Caki2 (cell line): ENCODE results near the gene SLC25A3. TPM values are rescaled to one million over a fixed set of nuclear protein-coding genes. Genes with fewer than 3 reads are reported as not detected.
A peak's percentile ranks its signal among the peaks of the same experiment; 100 is the strongest.
"Not testable (repeated sequence)": the region's sequence is repeated elsewhere in the genome, so short reads cannot be mapped to it uniquely, and the experiment has no call there.

Source experiments
- DNase-seq: peaks from one replicate; pipeline ENCODE4 v3.0.0-alpha.2; 2015; ENCODE audit warnings: low read depth
- in situ Hi-C: cut with HindIII; loops from 2 replicates; pipeline ENCODE4 v1.10.0; 2016; ENCODE audit warnings: low sequenced_read_pairs, low pct_unique_long_range_greater_than_20kb, mixed read lengths
- total RNA-seq: library from RNA; depleted of rRNA; stranded (reverse); fragments of >200 nt; shearing (Covaris generic); gene quantifications from 2 replicates; pipeline ENCODE4 v1.2.3, GENCODE V29; 2014; ENCODE audit warnings: low replicate concordance; rRNA removed

The SLC25A3 gene
- 684 and 707 TPM in 2 replicates for total RNA-seq

DNA sequence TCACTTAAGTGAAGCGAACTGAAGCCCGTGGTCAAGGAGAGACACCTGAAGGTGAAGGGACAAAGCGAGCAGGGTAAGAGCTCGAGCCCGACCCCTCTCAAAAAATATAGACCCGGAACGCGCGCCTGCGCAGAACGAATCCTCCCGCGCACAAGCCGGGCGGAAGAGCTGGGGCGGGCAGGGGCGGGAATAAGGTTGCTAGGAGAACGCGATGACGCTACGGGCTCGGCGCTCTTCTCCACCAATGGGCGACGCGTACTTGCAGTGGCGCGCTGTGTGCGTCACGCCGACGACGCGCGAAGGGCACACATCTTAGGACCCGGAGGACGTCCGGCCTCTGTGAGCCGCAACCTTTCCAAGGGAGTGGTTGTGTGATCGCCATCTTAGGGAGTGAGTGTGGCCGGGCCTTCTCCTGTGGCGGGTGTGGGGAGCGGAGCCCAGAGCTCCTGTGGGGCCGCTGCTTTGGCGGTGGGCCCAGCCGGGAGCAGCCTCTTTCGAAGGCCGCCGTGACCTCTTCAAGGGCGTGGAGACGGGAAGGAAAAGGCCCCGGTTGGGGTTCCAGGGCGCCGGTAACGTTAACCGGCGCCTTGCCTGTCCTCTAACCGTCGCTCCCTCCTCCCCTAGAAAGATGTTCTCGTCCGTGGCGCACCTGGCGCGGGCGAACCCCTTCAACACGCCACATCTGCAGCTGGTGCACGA is at the start of gene SLC25A3:
TSS of gene SLC25A3 (plus strand) at position 336 of the 699 bp plus-strand sequence. CDS start at position 629, 293 bp downstream.
- in situ Hi-C loops, result no loop called here
- DNase-seq, result peak; percentile 89

DNA sequence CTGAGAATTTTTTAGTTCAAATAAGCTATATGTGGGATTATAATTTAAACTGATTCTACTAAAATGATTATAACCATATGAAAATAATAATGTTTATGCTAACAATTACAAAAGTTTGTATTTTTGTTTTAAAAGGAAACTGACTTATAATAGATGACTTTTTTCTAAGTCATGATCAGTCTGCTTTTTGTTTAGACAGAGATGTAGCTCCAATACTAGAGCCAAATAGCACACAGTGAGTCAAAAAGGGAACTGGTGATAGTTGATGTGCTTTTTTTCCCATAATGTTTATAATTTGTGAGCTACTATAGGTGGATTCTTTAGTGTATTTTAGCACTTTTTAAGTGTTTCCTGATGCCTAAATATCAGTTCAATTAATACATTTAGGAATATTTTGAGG is 49.8 kb upstream of the SLC25A3 start:
- in situ Hi-C loops, result no loop called here
- no peak for DNase-seq

DNA sequence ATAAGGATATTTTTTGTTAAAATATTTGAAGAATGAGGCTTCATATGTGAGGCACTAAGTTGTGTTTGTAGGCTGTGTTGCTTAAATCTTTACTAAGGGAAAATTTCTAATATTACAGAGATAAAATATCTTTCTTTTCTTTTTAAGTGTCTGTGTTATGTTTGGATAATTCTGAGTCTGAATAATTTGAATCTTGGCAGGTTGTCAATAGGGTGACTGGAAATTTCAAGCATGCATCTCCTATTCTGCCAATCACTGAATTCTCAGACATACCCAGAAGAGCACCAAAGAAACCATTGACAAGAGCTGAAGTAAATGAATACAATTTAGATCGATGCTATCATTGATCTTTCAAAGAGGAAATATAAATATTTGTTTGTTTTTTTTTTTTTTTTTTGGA is 48.7 kb upstream of the SLC25A3 start:
- in situ Hi-C loops, result no loop called here
- DNase-seq, result no peak

DNA sequence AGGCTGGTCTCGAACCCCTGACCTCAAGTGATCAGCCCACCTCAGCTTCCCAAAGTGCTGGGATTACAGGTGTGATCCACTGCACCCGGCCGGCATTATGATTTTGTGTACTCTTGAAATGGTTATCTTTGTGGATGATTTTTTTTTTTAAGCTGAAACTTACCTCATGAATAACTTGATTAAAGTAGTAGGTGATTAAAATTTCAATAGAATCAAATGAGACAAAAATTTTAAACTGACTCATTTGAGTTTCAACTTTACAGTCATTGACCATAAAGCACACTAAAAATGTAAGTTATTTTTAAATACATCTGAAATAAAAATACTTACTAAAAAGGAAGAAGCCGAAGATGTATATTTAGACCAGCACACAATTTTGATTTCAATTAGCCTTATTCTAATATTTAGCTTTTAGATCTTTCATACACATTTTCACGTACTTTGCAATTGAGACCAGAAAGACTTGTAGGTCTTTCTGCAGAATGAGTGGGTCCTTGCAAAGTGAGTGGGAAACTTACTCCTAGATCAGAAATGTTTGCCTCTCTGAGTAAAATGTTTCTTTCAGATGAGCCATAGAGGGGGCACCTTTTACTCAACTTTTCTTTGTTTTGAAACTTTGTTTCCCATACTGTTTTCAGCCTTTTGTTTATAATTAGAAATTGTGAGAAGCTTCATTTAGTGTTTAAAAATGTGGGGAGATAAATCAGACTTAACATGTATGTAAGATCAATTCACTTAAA is 43.9 kb upstream of the SLC25A3 start:
- in situ Hi-C loops, result no loop called here
- no peak for DNase-seq

DNA sequence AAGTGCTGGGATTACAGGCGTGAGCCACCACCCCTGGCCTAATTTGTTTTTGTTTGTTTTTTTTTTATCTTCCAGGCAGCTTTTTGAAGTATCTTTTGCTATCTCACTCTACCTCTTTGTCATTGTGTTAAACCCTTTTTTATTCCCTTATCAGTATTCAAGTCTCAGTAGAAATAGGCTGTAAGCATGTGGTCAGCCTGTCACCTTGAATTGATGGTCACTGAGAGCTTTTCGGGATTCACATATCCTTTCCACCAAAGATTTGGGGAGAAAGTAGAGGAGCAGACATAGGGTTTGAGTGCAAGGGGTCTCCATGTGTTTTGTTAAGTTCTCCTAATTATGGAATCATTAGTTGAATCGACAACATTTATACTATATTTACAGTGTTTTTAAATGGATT is 41.7 kb upstream of the SLC25A3 start:
- in situ Hi-C loops, result no loop called here

DNA sequence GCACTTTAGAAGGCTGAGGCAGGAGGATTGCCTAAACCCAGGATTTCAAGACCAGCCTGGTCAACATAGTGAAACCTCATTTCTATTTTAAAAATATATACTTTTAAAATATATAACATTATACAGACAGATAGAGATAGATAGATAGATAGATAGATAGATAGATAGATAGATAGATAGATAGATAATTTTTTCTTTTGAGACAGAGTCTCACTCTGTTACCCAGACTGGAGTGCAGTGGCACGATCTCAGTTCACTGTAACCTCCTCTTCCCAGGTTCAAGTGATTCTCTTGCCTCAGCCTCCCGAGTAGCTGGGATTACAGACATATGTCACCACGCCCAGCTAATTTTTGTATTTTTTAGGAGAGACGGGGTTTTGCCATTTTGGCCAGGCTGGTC is 35.4 kb upstream of the SLC25A3 start:
- DNase-seq, in situ Hi-C loops: not testable (repeated sequence)

More for the DNA sequence above, 41.7 kb upstream of the SLC25A3 start:
- DNase-seq, result no peak

DNA sequence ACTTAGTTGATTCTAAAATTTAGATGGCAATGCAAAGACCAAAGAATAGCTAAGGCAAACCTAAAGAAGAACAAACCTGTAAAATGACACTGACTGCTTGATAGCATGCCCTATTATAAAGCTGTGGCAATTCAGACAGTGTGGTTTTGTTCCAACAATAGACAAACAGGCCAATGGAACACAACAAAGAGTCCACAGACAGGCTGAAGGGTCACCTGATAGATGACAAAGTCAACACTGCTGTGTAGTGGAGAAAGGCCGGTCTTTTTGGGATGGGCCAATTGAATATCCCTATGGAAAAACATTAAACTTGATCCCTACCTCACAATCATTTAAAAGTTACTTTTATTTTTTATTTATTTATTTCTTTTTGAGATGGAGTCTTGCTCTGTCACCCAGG is 33.8 kb upstream of the SLC25A3 start:
- in situ Hi-C loops, result no loop called here
- no peak for DNase-seq

DNA sequence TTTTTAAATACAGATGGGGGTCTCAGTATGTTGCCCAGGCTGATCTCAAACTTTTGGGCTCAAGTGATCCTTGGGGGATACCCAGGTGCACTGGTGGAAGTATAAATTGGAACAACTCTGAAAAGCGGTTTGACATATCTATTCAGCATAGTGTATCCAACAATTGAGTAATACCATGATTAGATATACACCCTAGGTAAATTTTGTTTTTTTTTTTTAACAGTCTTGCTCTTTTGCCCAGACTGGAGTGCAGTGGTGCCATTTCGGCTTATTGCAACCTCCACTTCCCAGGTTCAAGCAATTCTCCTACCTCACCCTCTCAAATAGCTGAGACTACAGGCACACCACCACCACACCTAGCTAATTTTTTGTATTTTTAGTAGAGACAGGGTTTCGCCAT is 31.6 kb upstream of the SLC25A3 start:
- in situ Hi-C loops, result no loop called here
- DNase-seq, result no peak

DNA sequence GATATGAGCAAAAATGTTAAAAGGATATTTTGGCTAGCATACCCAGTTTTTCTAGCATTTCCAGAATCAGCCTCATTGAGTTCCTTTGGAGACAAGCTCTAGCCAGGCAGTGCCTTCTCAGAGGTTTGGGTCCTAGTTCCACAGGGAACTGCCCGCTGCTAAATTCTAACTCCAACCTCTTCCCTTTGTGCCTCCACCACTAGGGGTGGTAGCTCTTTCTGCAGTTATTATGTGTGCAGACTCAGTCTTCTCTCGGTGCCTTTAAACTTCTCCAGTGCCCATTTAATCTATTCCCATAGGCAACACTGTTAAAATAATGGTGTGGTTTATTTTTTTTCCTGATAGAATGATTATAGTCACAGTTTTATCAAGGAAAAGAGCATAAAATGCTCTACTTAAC is 21.5 kb upstream of the SLC25A3 start:
- DNase-seq, result no peak
- in situ Hi-C loops, result no loop called here

DNA sequence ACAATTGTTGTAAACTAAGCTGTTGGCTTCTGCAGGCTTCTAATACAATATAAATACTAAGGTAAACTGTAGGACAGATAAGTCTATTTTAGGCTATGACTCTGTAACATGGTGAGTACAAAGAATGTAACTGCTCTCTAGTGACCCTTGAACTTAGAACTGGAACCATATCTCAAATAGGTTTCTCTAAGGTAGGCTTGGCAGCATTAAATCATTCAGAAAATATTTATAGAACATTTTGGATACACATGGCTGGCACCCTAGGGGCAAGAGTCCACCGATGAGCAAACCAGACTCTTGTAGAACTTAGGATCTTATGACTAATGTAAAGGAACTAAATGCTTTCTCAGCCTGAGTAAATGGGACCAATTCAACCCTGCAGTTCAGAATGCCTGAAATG is 19.4 kb upstream of the SLC25A3 start:
- in situ Hi-C loops, result no loop called here
- DNase-seq, result peak; percentile 63

DNA sequence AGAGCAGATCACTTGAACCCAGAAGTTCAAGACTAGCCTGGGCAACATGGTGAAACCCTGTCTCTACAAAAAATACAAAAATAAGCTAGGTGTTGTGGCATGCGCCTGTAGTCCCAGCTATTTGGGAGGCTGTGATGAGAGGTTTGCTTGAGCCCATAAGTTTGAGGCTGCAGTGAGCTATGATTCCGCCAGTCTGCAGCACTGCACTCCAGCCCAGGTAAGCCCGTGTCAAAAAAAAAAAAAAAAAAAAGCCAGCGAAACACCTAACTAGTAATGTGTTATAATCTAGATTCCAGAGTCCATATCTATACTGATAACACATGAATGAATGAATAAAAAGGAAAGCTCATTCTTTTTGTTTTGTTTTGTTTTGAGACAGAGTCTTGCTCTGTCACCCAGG is 18.5 kb upstream of the SLC25A3 start:
- no peak for DNase-seq
- in situ Hi-C loops, result no loop called here

DNA sequence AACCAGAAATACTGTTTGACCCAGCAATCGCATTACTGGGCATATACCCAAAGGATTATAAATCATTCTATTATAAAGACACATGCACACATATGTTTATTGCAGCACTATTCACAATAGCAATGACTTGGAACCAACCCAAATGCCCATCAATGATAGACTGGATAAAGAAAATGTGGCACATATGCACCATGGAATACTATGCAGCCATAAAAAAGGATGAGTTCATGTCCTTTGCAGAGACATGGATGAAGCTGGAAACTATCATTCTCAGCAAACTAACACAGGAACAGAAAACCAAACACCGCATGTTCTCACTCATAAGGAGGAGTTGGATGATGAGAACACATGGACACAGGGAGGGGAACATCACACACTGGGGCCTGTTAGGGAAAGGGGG is 16.7 kb upstream of the SLC25A3 start:
- DNase-seq, in situ Hi-C loops: not testable (repeated sequence)

DNA sequence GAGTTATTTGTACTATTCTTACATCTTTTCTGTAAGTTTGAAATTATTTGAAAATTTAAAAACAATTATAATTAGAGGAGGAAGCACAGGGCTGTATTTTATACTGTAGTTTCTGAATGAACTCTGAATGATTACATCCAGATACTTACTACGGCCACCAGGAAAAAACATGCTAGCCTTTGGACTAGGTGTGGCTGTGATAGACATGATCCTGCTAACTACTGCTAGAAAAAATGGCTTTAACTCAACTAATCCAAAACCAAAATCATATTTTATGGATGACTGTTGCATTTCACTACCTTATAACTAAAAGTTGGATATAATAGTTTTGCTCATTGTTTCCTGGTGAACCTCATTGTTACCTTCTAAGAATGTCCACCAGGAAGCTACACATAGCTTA is 15.1 kb upstream of the SLC25A3 start:
- no peak for DNase-seq

DNA sequence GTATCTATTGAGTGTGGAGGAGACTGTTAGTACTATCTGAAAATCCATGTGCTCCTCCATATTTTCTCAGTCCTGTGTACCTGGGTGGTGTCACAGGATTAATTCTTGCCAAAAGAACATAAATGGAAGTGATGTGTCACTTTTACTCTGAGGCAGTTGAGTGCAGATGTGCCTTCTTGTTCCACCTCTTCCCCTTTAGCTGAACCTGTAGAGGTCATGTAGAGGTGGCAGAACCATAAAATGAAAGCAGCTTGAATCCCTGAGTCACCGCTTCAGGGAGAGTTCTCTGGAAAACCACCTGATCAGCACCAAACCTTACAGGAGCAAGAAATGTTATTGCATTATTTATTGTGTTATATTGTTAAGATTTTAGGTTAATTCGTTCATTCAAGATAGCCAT is 14.7 kb upstream of the SLC25A3 start:
- in situ Hi-C loops, result no loop called here
- DNase-seq, result peak; percentile 72

More for the DNA sequence above, 15.1 kb upstream of the SLC25A3 start:
- in situ Hi-C loops, result no loop called here

DNA sequence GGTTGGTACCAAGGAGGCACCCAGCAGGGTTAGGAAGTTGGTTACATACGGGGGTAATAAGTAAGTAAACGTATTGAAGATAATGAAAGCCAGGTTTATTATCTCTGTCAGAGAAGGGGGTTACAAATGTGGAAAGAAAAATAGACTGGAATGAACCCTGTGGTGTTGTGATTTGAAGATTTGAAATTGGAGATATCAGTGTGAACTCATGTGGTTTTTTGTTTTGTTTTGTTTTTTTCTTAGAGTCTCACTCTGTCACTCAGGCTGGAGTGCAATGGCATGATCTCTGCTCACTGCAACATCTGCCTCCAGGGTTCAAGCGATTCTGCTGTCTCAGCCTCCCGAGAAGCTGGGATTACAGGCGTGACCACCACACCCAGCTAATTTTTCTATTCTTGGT is 14.1 kb upstream of the SLC25A3 start:
- in situ Hi-C loops, result no loop called here
- no peak for DNase-seq

DNA sequence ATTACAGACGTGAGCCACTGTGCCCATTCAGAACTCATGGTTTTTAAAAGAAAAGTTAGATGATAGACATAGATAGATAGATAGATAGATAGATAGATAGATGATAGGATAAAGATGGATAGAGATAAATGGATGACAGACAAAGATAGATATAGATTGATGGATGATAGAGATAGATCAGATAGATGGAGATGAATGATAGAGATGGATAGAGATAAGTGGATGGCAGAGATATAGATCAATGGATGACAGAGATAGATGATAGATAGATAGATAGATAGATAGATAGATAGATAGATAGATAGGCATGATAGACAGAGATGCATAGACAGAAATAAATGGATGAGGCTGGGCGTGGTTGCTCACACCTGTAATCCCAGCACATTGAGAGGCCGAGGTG is 13.7 kb upstream of the SLC25A3 start:
- no peak for DNase-seq
- in situ Hi-C loops, result no loop called here

DNA sequence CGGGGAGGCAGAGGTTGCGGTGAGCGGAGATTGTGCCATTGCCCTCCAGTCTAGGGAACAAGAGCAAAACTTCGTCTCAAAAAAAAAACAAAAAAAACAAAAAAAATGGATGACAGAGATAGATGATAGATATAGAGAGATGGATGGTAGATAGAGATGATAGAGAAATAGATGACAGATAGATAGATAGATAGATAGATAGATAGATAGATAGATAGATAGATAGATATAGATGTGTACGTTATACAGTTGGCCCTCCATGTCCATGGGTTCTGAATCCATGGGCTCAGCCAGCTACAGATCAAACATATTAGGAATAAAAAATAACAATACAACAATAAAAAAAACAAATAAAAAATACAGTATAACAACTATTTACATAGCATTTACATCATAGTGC is 12.8 kb upstream of the SLC25A3 start:
- in situ Hi-C loops, result no loop called here
- DNase-seq, result no peak

DNA sequence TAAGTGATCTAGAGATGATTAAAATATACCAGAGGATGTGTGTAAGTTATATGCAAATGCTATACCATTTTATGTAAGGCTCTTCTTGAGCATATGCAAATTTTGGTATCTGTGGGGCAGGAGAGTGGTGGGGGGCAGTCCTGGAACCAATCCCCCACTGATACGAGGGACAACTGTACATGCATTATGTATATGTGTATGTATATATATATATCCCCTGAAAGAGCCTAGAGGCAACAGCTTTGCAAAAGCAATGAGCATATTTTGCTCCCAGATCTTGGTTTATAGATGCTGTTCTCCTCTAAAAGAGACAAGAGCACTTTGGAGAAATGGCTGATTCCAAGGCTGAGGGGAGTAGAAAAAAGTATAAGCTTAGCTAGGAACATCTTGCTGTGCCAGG is 12.4 kb upstream of the SLC25A3 start:
- DNase-seq, result no peak
- in situ Hi-C loops, result no loop called here

DNA sequence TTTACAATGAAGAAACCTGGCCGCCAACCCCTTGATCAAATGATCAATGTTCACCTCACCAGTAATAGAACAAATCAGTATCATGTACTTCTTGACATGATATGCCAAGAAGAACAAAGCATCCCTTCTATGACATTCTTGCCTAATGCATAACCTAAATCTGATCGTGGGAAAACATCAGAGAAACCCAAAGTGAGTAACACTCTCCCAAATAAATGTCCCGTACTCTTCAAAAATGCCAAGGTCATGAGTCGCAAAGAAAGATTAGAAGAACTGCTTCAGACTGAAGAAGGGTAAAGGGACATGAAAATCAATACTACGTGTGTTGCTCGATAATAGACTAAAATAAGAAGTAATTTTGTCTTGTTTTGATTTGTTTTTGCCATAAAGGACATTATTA is 11.4 kb upstream of the SLC25A3 start:
- in situ Hi-C loops, result no loop called here
- DNase-seq, result no peak

DNA sequence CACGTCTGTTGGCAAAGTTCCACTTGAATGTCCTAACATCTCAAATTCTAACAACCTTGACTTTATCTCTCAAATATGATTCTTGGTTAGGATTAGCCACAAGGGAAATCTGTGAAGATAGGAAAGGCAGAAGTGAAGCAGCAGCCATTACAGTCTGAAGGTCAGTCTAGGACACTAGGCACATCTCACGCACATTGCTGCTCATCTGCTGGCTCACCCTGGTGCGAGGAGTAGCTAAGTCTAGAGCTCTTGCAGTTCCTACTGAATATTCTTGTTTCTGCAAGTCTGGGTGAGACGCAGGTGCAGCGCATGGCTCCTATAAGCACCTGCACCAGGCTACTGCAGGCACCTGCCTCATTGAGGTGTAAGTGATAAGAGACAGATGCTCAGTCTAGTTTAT is 6.4 kb upstream of the SLC25A3 start:
- DNase-seq, result no peak
- in situ Hi-C loops, result no loop called here
